IMR-90 (cell line): ENCODE measurements around the gene ST14. TPM values are rescaled to one million over a fixed set of nuclear protein-coding genes. Genes with fewer than 3 reads are reported as not detected.

Experiments used
- ATAC-seq: fragments of 200-7000 bp; cut with Tn5 transposase; 2 replicates; pipeline ENCODE4 v1.9.1; 2020; ENCODE audit warnings: low read depth, mild to moderate bottlenecking, moderate library complexity
- BruUV-seq: library from RNA; stranded (reverse); fragments of 400-500 nt; replicated peaks from 2 replicates; lab custom pipeline; 2021; lab: Mats Ljungman, UMichigan
- CTCF ChIA-PET: fragments of 300-600 bp; formaldehyde crosslinking; extraction: SDS; loops from one replicate; lab custom pipeline; 2021; ENCODE audit warnings: antibody characterized with exemption; lab: Yijun Ruan, JAX
- POLR2A ChIA-PET: fragments of 300-600 bp; sonication (Branson Sonifier 250); formaldehyde crosslinking; loops from one replicate; lab custom pipeline; 2022; ENCODE audit warnings: antibody characterized with exemption; ENCODE audit not compliant: unreplicated experiment; lab: Charles Lee
- DNase-seq: peaks from one replicate; pipeline ENCODE4 v3.0.0; 2013
- H2AFZ ChIP-seq: replicated peaks from 2 replicates; pipeline ENCODE3; 2013; ENCODE audit warnings: low read length, mild to moderate bottlenecking; ENCODE audit not compliant: poor library complexity
- H2AK5ac ChIP-seq: 2 replicates; pipeline ENCODE4 v1.6.1; 2013; ENCODE audit warnings: low read depth, low read length, inconsistent platforms
- H2AK9ac ChIP-seq: replicated peaks from 2 replicates; pipeline ENCODE3; 2013; ENCODE audit warnings: mild to moderate bottlenecking, low read depth, low read length, moderate library complexity; ENCODE audit not compliant: poor library complexity
- H2BK120ac ChIP-seq: 2 replicates; pipeline ENCODE4 v1.6.1; 2013; ENCODE audit warnings: low read depth, low read length, inconsistent platforms
- H2BK15ac ChIP-seq: 3 replicates; pipeline ENCODE4 v1.6.1; 2013; ENCODE audit warnings: low read depth, low read length, inconsistent platforms
- H2BK20ac ChIP-seq: 2 replicates; pipeline ENCODE4 v1.6.1; 2013; ENCODE audit warnings: low read depth, mild to moderate bottlenecking, inconsistent platforms, low read length, moderate library complexity
- H2BK5ac ChIP-seq: 2 replicates; pipeline ENCODE4 v1.6.1; 2013; ENCODE audit warnings: mild to moderate bottlenecking, low read depth, low read length, inconsistent platforms; ENCODE audit not compliant: poor library complexity, severe bottlenecking
- H3K14ac ChIP-seq: replicated peaks from 2 replicates; pipeline ENCODE4 v1.6.1; 2013; ENCODE audit warnings: low read depth, low read length, inconsistent platforms
- H3K18ac ChIP-seq: 2 replicates; pipeline ENCODE4 v1.6.1; 2013; ENCODE audit warnings: low read depth, low read length, control low read depth
- H3K23ac ChIP-seq: 2 replicates; pipeline ENCODE4 v1.6.1; 2013; ENCODE audit warnings: low read depth, low read length, inconsistent platforms
- H3K27ac ChIP-seq: 2 replicates; pipeline ENCODE4 v1.5.1; 2013; ENCODE audit warnings: mild to moderate bottlenecking, control low read depth, low read length; ENCODE audit not compliant: insufficient read depth
- H3K27me3 ChIP-seq: 2 replicates; pipeline ENCODE4 v1.6.1; 2013; ENCODE audit warnings: low read length; ENCODE audit not compliant: control insufficient read depth, insufficient read depth
- H3K36me3 ChIP-seq: 2 replicates; pipeline ENCODE4 v1.6.1; 2013; ENCODE audit warnings: low read length, mixed read lengths; ENCODE audit not compliant: control insufficient read depth, insufficient read depth
- H3K4ac ChIP-seq: 2 replicates; pipeline ENCODE4 v1.6.1; 2013; ENCODE audit warnings: low read depth, low read length, inconsistent platforms
- H3K4me1 ChIP-seq: 2 replicates; pipeline ENCODE4 v1.6.1; 2013; ENCODE audit warnings: low read length, mixed read lengths; ENCODE audit not compliant: control insufficient read depth, insufficient read depth
- H3K4me2 ChIP-seq: 2 replicates; pipeline ENCODE4 v1.6.1; 2013; ENCODE audit warnings: low read depth, mild to moderate bottlenecking, control low read depth, low read length, moderate library complexity
- H3K4me3 ChIP-seq: 2 replicates; pipeline ENCODE4 v1.5.1; 2013; ENCODE audit warnings: low read depth, mild to moderate bottlenecking, control low read depth, low read length, moderate library complexity; ENCODE audit not compliant: insufficient read depth
- H3K56ac ChIP-seq: 2 replicates; pipeline ENCODE4 v1.6.1; 2013; ENCODE audit warnings: low read length, inconsistent platforms; ENCODE audit not compliant: insufficient read depth; ENCODE audit errors: extremely low read depth
- H3K79me1 ChIP-seq, 2 experiments: 2 replicates each; pipeline ENCODE4 v1.6.1; 2013; ENCODE audit warnings: low read length in 2 of 2, inconsistent platforms in 1 of 2, low read depth in 1 of 2
- H3K9ac ChIP-seq: 2 replicates; pipeline ENCODE4 v1.6.1; 2013; ENCODE audit warnings: low read depth, low read length, control low read depth
- H3K9me1 ChIP-seq: 2 replicates; pipeline ENCODE4 v1.6.1; 2013; ENCODE audit warnings: low read length, inconsistent platforms; ENCODE audit not compliant: insufficient read depth
- H3K9me3 ChIP-seq: 2 replicates; pipeline ENCODE4 v1.6.1; 2013; ENCODE audit warnings: low read length; ENCODE audit not compliant: control insufficient read depth, insufficient read depth
- H4K20me1 ChIP-seq: 2 replicates; pipeline ENCODE4 v1.6.1; 2013; ENCODE audit warnings: low read length, inconsistent platforms; ENCODE audit not compliant: insufficient read depth
- H4K5ac ChIP-seq: 2 replicates; pipeline ENCODE4 v1.6.1; 2013; ENCODE audit warnings: mild to moderate bottlenecking, low read depth, low read length, control low read depth
- H4K8ac ChIP-seq, 2 experiments: 2 replicates each; pipeline ENCODE4 v1.6.1; 2013; ENCODE audit warnings: low read depth in 2 of 2, low read length in 2 of 2, control low read depth in 1 of 2, inconsistent platforms in 1 of 2
- H4K91ac ChIP-seq: 2 replicates; pipeline ENCODE4 v1.6.1; 2013; ENCODE audit warnings: low read depth, low read length, inconsistent platforms; ENCODE audit not compliant: insufficient read depth
- BHLHE40 ChIP-seq: fragments of 150-350 bp; IDR thresholded peaks from 2 replicates; pipeline ENCODE4 v1.6.1; 2016; ENCODE audit warnings: mild to moderate bottlenecking, low read depth, low read length
- CHD1 ChIP-seq: IDR thresholded peaks from 2 replicates; pipeline ENCODE4 v1.6.1; 2012; ENCODE audit warnings: low read depth, low read length, improper control_type of control experiment
- ELK1 ChIP-seq: fragments of 150-350 bp; IDR thresholded peaks from 2 replicates; pipeline ENCODE4 v1.6.1; 2016; ENCODE audit warnings: low read depth, mild to moderate bottlenecking, low read length, moderate library complexity, borderline replicate concordance
- FOS ChIP-seq: fragments of 150-350 bp; IDR thresholded peaks from 2 replicates; pipeline ENCODE4 v1.6.1; 2016; ENCODE audit warnings: low read depth, low read length
- MAZ ChIP-seq: IDR thresholded peaks from 2 replicates; pipeline ENCODE4 v1.6.1; 2012; ENCODE audit warnings: low read depth, mild to moderate bottlenecking, low read length, improper control_type of control experiment, moderate library complexity, borderline replicate concordance
- NFE2L2 ChIP-seq: fragments of 150-350 bp; IDR thresholded peaks from 2 replicates; pipeline ENCODE4 v1.6.1; 2016; ENCODE audit warnings: low read depth, mild to moderate bottlenecking, low read length
- POLR2A ChIP-seq: IDR thresholded peaks from 2 replicates; pipeline ENCODE4 v1.6.1; 2012; ENCODE audit warnings: mild to moderate bottlenecking, low read depth, low read length
- RAD21 ChIP-seq: IDR thresholded peaks from 2 replicates; pipeline ENCODE4 v1.6.1; 2012; ENCODE audit warnings: low read length, improper control_type of control experiment
- RCOR1 ChIP-seq: IDR thresholded peaks from 2 replicates; pipeline ENCODE4 v1.6.1; 2012; ENCODE audit warnings: mild to moderate bottlenecking, low read length, improper control_type of control experiment; ENCODE audit not compliant: insufficient replicate concordance
- SMC3 ChIP-seq: fragments of 150-350 bp; IDR thresholded peaks from 2 replicates; pipeline ENCODE4 v1.6.1; 2016; ENCODE audit warnings: low read depth, mild to moderate bottlenecking, antibody characterized with exemption, low read length, moderate library complexity
- WGBS, 2 experiments: methylation state at CpG; one replicate each; pipeline versions ENCODE4 v1.1.5 to v1.1.7; 2013; ENCODE audit warnings: missing lambda C conversion rate in 2 of 2; ENCODE audit not compliant: insufficient read length in 1 of 2; ENCODE audit errors: extremely low coverage in 2 of 2; 5-methylcytosine and 5-hydroxymethylcytosine counted together
- dilution Hi-C: fragments of 300-500 bp; cut with HindIII; formaldehyde crosslinking; loops from one replicate; pipeline ENCODE4 v1.14.3; 2018; ENCODE audit warnings: low sequenced_read_pairs; ENCODE audit not compliant: unreplicated experiment
- in situ Hi-C: fragments of 300-500 bp; cut with MboI; formaldehyde crosslinking; loops from 3 replicates; pipeline ENCODE4 v1.14.3; 2019; ENCODE audit warnings: low sequenced_read_pairs, inconsistent platforms, mixed read lengths
- intact Hi-C: fragments of 100-400 bp; cut with micrococcal nuclease; formaldehyde crosslinking; loops from 2 replicates; pipeline ENCODE4 v1.10.0; 2022
- polyA plus RNA-seq, 3 experiments: library from polyadenylated mRNA; depleted of rRNA; stranded (reverse); fragments of >200 nt; gene quantifications; 2 replicates each; pipeline ENCODE4 v1.2.3, GENCODE V29; 2012; ENCODE audit warnings: low replicate concordance in 1 of 3
- total RNA-seq: library from RNA; depleted of rRNA; stranded (reverse); fragments of >200 nt; gene quantifications from 2 replicates; pipeline ENCODE4 v1.2.3, GENCODE V29; 2012
- TF ChIP-seq, protein P1 (sequence below): fragments of 150-350 bp; IDR thresholded peaks from 2 replicates; pipeline ENCODE4 v1.6.1; 2017; ENCODE audit warnings: mild to moderate bottlenecking, antibody characterized with exemption, low read length, low read depth

ST14 gene
- total and polyA plus RNA-seq, 2 of the 4 experiments (the other 2 are of a cell fraction): not detected

- peaks cover 41% of the 10 kb centered on the region for H3K36me3 ChIP-seq
- H2AFZ ChIP-seq: no peak overlapping the region
- no peak for DNase-seq
- H3K27me3 ChIP-seq: no peaks in the 10 kb centered on the region
- ATAC-seq: no peak
- no peak overlapping the region for H3K27ac ChIP-seq
- no peak overlapping the region for H4K8ac ChIP-seq
- no peak overlapping the region for H4K91ac ChIP-seq
- no peak overlapping the region for H2BK5ac ChIP-seq
- H3K79me1 ChIP-seq: peaks cover 0 to 15% of the 10 kb centered on the region in 2 experiments; a peak in 2 of 4 replicates
- intact Hi-C loops (no loop called here), dilution Hi-C loops (loop anchor here (25.0 kb wide), 1 partner anchor 191 kb away; no protein-coding TSS in a partner anchor), in situ Hi-C loops (no loop called here)
- H3K14ac ChIP-seq: no peak overlapping the region
- peaks cover 3% of the 10 kb centered on the region for H3K4me1 ChIP-seq
- no peak overlapping the region for H3K4me3 ChIP-seq
- H4K5ac ChIP-seq: no peak overlapping the region
- no TSS peak for BruUV-seq
- H3K4me2 ChIP-seq: no peak overlapping the region
- no peak overlapping the region for H2BK15ac ChIP-seq
- peaks cover 4% of the 10 kb centered on the region for H4K20me1 ChIP-seq
- no peak overlapping the region for H3K56ac ChIP-seq
- ChIA-PET CTCF (no interaction called here), POLR2A (no interaction called here)
- peaks cover 4% of the 10 kb centered on the region for H3K9me1 ChIP-seq
- H3K18ac ChIP-seq: no peak overlapping the region
- no peak overlapping the region for H3K9ac ChIP-seq
- no peak overlapping the region for H3K23ac ChIP-seq
- WGBS, 2 experiments: no CpG with 5 or more reads among the region's 2 CpGs
- H3K4ac ChIP-seq: no peak overlapping the region
- TF ChIP-seq NFE2L2 (no peak), RCOR1 (no peak), ELK1 (no peak), SMC3 (no peak), RAD21 (no peak), BHLHE40 (no peak), FOS (no peak), MAZ (no peak), POLR2A (no peak), CHD1 (no peak)
- TF ChIP-seq, protein P1, sequence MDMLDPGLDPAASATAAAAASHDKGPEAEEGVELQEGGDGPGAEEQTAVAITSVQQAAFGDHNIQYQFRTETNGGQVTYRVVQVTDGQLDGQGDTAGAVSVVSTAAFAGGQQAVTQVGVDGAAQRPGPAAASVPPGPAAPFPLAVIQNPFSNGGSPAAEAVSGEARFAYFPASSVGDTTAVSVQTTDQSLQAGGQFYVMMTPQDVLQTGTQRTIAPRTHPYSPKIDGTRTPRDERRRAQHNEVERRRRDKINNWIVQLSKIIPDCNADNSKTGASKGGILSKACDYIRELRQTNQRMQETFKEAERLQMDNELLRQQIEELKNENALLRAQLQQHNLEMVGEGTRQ: no peak
- no peak overlapping the region for H2BK20ac ChIP-seq
- no peak overlapping the region for H2AK5ac ChIP-seq
- no peak overlapping the region for H2AK9ac ChIP-seq
- H3K9me3 ChIP-seq: no peaks in the 10 kb centered on the region
- no peak overlapping the region for H2BK120ac ChIP-seq
Observed at GRCh38 chr11:130128626-130129025, 31.0 kb upstream of the ST14 start.
